OCI-LY7 (cell line): ENCODE data around the gene LRRC47.

Experiments
- EZH2phosphoT487 ChIP-seq: fragments of 200-600 bp; sonication (generic); IDR thresholded peaks from 2 replicates; pipeline ENCODE4 v1.6.1; 2018; ENCODE audit warnings: low read depth, borderline replicate concordance, mild to moderate bottlenecking, mixed run types, antibody characterized with exemption, low read length, moderate library complexity, mixed read lengths
- TF ChIP-seq, protein P1 (sequence below): fragments of 200-600 bp; sonication (generic); conservative IDR thresholded peaks from 2 replicates; pipeline ENCODE4 v1.5.1; 2014; ENCODE audit warnings: mild to moderate bottlenecking, antibody characterized with exemption, low read length, moderate library complexity, mixed read lengths

- TF ChIP-seq, protein P1, sequence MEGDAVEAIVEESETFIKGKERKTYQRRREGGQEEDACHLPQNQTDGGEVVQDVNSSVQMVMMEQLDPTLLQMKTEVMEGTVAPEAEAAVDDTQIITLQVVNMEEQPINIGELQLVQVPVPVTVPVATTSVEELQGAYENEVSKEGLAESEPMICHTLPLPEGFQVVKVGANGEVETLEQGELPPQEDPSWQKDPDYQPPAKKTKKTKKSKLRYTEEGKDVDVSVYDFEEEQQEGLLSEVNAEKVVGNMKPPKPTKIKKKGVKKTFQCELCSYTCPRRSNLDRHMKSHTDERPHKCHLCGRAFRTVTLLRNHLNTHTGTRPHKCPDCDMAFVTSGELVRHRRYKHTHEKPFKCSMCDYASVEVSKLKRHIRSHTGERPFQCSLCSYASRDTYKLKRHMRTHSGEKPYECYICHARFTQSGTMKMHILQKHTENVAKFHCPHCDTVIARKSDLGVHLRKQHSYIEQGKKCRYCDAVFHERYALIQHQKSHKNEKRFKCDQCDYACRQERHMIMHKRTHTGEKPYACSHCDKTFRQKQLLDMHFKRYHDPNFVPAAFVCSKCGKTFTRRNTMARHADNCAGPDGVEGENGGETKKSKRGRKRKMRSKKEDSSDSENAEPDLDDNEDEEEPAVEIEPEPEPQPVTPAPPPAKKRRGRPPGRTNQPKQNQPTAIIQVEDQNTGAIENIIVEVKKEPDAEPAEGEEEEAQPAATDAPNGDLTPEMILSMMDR: no peak
- TF ChIP-seq EZH2phosphoT487: no peak
Observed at GRCh38 chr1:3821004-3821403, 24.7 kb upstream of the LRRC47 start.
